Activated CD4-positive, alpha-beta memory T cell treated with anti-CD3 and anti-CD28 coated beads, Interleukin-2, amount 10 ng/mL, durations not matched to agents 7 days and 5 days (primary cell): Measurements from ENCODE around the gene HAVCR2. TPM values are rescaled to one million over a fixed set of nuclear protein-coding genes. Genes with fewer than 3 reads are reported as not detected.
"Not testable (repeated sequence)": the region's sequence is repeated elsewhere in the genome, so short reads cannot be mapped to it uniquely, and the experiment has no call there.

Experiments
- CTCF ChIA-PET: fragments of 350-600 bp; sonication (Branson Sonifier 250); formaldehyde crosslinking; loops from one replicate; lab custom pipeline; 2021; ENCODE audit warnings: antibody characterized with exemption, inconsistent platforms; lab: Charles Lee
- POLR2A ChIA-PET: fragments of 350-600 bp; sonication (Branson Sonifier 250); formaldehyde crosslinking; loops from one replicate; lab custom pipeline; 2021; ENCODE audit warnings: antibody characterized with exemption; lab: Charles Lee
- DNase-seq: peaks from one replicate; pipeline ENCODE4 v3.0.0-alpha.2; 2020
- H3K27ac Mint-ChIP-seq: one replicate; pipeline ENCODE4 v1.8.0; 2021; ENCODE audit warnings: mild to moderate bottlenecking, mixed read lengths
- H3K27me3 Mint-ChIP-seq: one replicate; pipeline ENCODE4 v1.8.0; 2021; ENCODE audit warnings: mixed read lengths
- H3K36me3 Mint-ChIP-seq: one replicate; pipeline ENCODE4 v1.8.0; 2021; ENCODE audit warnings: low read depth, mixed read lengths
- H3K4me1 Mint-ChIP-seq: one replicate; pipeline ENCODE4 v1.8.0; 2021; ENCODE audit warnings: mixed read lengths
- H3K4me3 Mint-ChIP-seq: one replicate; pipeline ENCODE4 v1.8.0; 2021; ENCODE audit warnings: mild to moderate bottlenecking, mixed read lengths
- H3K9me3 Mint-ChIP-seq: one replicate; pipeline ENCODE4 v1.8.0; 2021; ENCODE audit warnings: mixed read lengths
- total RNA-seq, 2 experiments: library from RNA; stranded (reverse); gene quantifications; one replicate each; pipeline ENCODE4 v1.2.3, GENCODE V29; 2021

HAVCR2 gene
- total RNA-seq, 2 experiments from 2014 or later = 62.4 to 66.9 TPM

- Mint-ChIP-seq H3K27ac (no peak overlapping the region), H3K27me3 (peaks cover 2% of the 10 kb centered on the region), H3K4me1 (no peaks in the 10 kb centered on the region), H3K4me3 (no peak overlapping the region), H3K9me3 (no peaks in the 10 kb centered on the region), H3K36me3 (no peaks in the 10 kb centered on the region)
- ChIA-PET CTCF (no interaction called here), POLR2A (no interaction called here)
- DNase-seq = no peak
Measured at GRCh38 chr5:157057459-157058370, 51.1 kb downstream of the HAVCR2 start.

- H3K27ac Mint-ChIP-seq, H3K4me1 Mint-ChIP-seq, POLR2A ChIA-PET, H3K36me3 Mint-ChIP-seq, H3K9me3 Mint-ChIP-seq, H3K27me3 Mint-ChIP-seq, H3K4me3 Mint-ChIP-seq, DNase-seq: not testable (repeated sequence)
- CTCF ChIA-PET = interaction anchor here (0.6 kb wide), 1 partner anchor 533 kb away, joined by 4 read pairs; no protein-coding TSS in a partner anchor
Measured at GRCh38 chr5:157056848-157057247, 52.0 kb downstream of the HAVCR2 start.

GRCh38 chr5:157051604-157052245, 57.1 kb downstream of the HAVCR2 start:
- Mint-ChIP-seq H3K4me1 (peaks cover 28% of the 10 kb centered on the region), H3K27me3 (peaks cover 2% of the 10 kb centered on the region), H3K4me3 (no peak overlapping the region), H3K27ac (no peak overlapping the region), H3K9me3 (peaks cover 5% of the 10 kb centered on the region), H3K36me3 (peaks cover 35% of the 10 kb centered on the region)
- CTCF ChIA-PET = interaction anchor here (0.6 kb wide), 1 partner anchor 237 kb away, joined by 5 read pairs; no protein-coding TSS in a partner anchor
- POLR2A ChIA-PET = no interaction called here
- no peak for DNase-seq

- CTCF ChIA-PET = interaction anchor here (0.5 to 2.2 kb wide), 3 partner anchors 23 to 667 kb away, joined by 3 to 8 read pairs (median 6); no protein-coding TSS in a partner anchor
- POLR2A ChIA-PET = interaction anchor here (0.9 to 1.2 kb wide), 2 partner anchors 11 to 59 kb away, joined by 3 read pairs; partner anchors contain the start of gene HAVCR2
- DNase-seq = no peak
Measured at GRCh38 chr5:157050050-157050449, 58.8 kb downstream of the HAVCR2 start.

GRCh38 chr5:157049605-157050004, 59.2 kb downstream of the HAVCR2 start:
- Mint-ChIP-seq H3K27me3 (no peaks in the 10 kb centered on the region), H3K4me1 (peaks cover 36% of the 10 kb centered on the region), H3K9me3 (peaks cover 5% of the 10 kb centered on the region), H3K4me3 (peak overlapping the region; percentile 60), H3K36me3 (peaks cover 35% of the 10 kb centered on the region), H3K27ac (peak overlapping the region; percentile 76)
- ChIA-PET POLR2A (interaction anchor here (0.7 to 1.0 kb wide), 3 partner anchors 11 to 59 kb away, joined by 3 to 4 read pairs (median 3); partner anchors contain the start of gene HAVCR2), CTCF (interaction anchor here (1.8 to 2.2 kb wide), 2 partner anchors 22 to 24 kb away, joined by 6 to 8 read pairs; no protein-coding TSS in a partner anchor)
- no peak for DNase-seq

More at GRCh38 chr5:157050050-157050449, 58.8 kb downstream of the HAVCR2 start:
- Mint-ChIP-seq H3K36me3 (peaks cover 35% of the 10 kb centered on the region), H3K27ac (peak overlapping the region; percentile 76), H3K27me3 (no peaks in the 10 kb centered on the region), H3K4me1 (peaks cover 36% of the 10 kb centered on the region), H3K9me3 (peaks cover 5% of the 10 kb centered on the region), H3K4me3 (peak overlapping the region; percentile 60)

- CTCF ChIA-PET = no interaction called here
- POLR2A ChIA-PET = interaction anchor here (1.3 kb wide), 1 partner anchor 94 kb away, joined by 3 read pairs; the partner anchor contains the start of gene MED7
- H3K4me3 Mint-ChIP-seq = no peak overlapping the region
- no peaks in the 10 kb centered on the region for H3K27me3 Mint-ChIP-seq
- H3K27ac Mint-ChIP-seq = no peak overlapping the region
- peaks cover 37% of the 10 kb centered on the region for H3K4me1 Mint-ChIP-seq
- peaks cover 35% of the 10 kb centered on the region for H3K36me3 Mint-ChIP-seq
- peaks cover 5% of the 10 kb centered on the region for H3K9me3 Mint-ChIP-seq
- no peak for DNase-seq
Measured at GRCh38 chr5:157047898-157048297, 60.9 kb downstream of the HAVCR2 start.

GRCh38 chr5:157047016-157047415, 61.8 kb downstream of the HAVCR2 start:
- not testable (repeated sequence) for H3K27ac Mint-ChIP-seq
- CTCF ChIA-PET = interaction anchor here (1.1 kb wide), 1 partner anchor 96 kb away, joined by 3 read pairs; the partner anchor contains the start of gene MED7
- H3K36me3 Mint-ChIP-seq = peaks cover 29% of the 10 kb centered on the region

GRCh38 chr5:157046041-157046440, 62.8 kb downstream of the HAVCR2 start:
- peaks cover 33% of the 10 kb centered on the region for H3K4me1 Mint-ChIP-seq
- peaks cover 21% of the 10 kb centered on the region for H3K36me3 Mint-ChIP-seq
- H3K4me3 Mint-ChIP-seq = no peak overlapping the region
- peak; percentile 21 for DNase-seq
- CTCF ChIA-PET = interaction anchor here (1.1 kb wide), 1 partner anchor 97 kb away, joined by 3 read pairs; the partner anchor contains the start of gene MED7
- H3K9me3 Mint-ChIP-seq = no peaks in the 10 kb centered on the region
- peak overlapping the region; percentile 7 for H3K27ac Mint-ChIP-seq
- no peaks in the 10 kb centered on the region for H3K27me3 Mint-ChIP-seq
- POLR2A ChIA-PET = interaction anchor here (1.2 kb wide), 1 partner anchor 97 kb away, joined by 4 read pairs; the partner anchor contains the start of gene MED7

More at GRCh38 chr5:157047016-157047415, 61.8 kb downstream of the HAVCR2 start:
- H3K4me1 Mint-ChIP-seq = peaks cover 37% of the 10 kb centered on the region
- not testable (repeated sequence) for H3K27me3 Mint-ChIP-seq, DNase-seq, H3K9me3 Mint-ChIP-seq, H3K4me3 Mint-ChIP-seq
- POLR2A ChIA-PET = interaction anchor here (1.2 kb wide), 1 partner anchor 96 kb away, joined by 4 read pairs; the partner anchor contains the start of gene MED7

GRCh38 chr5:157045601-157046000, 63.2 kb downstream of the HAVCR2 start:
- CTCF ChIA-PET = no interaction called here

GRCh38 chr5:157038568-157039187, 70.2 kb downstream of the HAVCR2 start:
- CTCF ChIA-PET = interaction anchor here (3.0 kb wide), 1 partner anchor 12 kb away, joined by 18 read pairs; no protein-coding TSS in a partner anchor
- POLR2A ChIA-PET = interaction anchor here (0.7 to 2.6 kb wide), 6 partner anchors 8 to 104 kb away, joined by 3 to 13 read pairs (median 4); partner anchors contain the start of gene MED7

More at GRCh38 chr5:157045601-157046000, 63.2 kb downstream of the HAVCR2 start:
- no peaks in the 10 kb centered on the region for H3K27me3 Mint-ChIP-seq
- H3K4me1 Mint-ChIP-seq = peaks cover 30% of the 10 kb centered on the region
- no peak for DNase-seq
- POLR2A ChIA-PET = interaction anchor here (1.2 kb wide), 1 partner anchor 97 kb away, joined by 4 read pairs; the partner anchor contains the start of gene MED7
- H3K27ac Mint-ChIP-seq = no peak overlapping the region
- H3K36me3 Mint-ChIP-seq = peaks cover 21% of the 10 kb centered on the region
- H3K4me3 Mint-ChIP-seq = no peak overlapping the region
- no peaks in the 10 kb centered on the region for H3K9me3 Mint-ChIP-seq

More at GRCh38 chr5:157038568-157039187, 70.2 kb downstream of the HAVCR2 start:
- H3K27me3 Mint-ChIP-seq = no peaks in the 10 kb centered on the region
- no peaks in the 10 kb centered on the region for H3K9me3 Mint-ChIP-seq
- peaks cover 21% of the 10 kb centered on the region for H3K4me1 Mint-ChIP-seq
- peaks cover 4% of the 10 kb centered on the region for H3K36me3 Mint-ChIP-seq
- no peak for DNase-seq
- H3K27ac Mint-ChIP-seq = peak overlapping the region; percentile 81
- peak overlapping the region; percentile 23 for H3K4me3 Mint-ChIP-seq
